ENCODE results near the gene TAGAP. TPM values are rescaled to one million over a fixed set of nuclear protein-coding genes. Genes with fewer than 3 reads are reported as not detected.

TAGAP gene
- total and polyA plus RNA-seq, 2 experiments from 2014 or later = 2.9 to 4.4 TPM

DNA sequence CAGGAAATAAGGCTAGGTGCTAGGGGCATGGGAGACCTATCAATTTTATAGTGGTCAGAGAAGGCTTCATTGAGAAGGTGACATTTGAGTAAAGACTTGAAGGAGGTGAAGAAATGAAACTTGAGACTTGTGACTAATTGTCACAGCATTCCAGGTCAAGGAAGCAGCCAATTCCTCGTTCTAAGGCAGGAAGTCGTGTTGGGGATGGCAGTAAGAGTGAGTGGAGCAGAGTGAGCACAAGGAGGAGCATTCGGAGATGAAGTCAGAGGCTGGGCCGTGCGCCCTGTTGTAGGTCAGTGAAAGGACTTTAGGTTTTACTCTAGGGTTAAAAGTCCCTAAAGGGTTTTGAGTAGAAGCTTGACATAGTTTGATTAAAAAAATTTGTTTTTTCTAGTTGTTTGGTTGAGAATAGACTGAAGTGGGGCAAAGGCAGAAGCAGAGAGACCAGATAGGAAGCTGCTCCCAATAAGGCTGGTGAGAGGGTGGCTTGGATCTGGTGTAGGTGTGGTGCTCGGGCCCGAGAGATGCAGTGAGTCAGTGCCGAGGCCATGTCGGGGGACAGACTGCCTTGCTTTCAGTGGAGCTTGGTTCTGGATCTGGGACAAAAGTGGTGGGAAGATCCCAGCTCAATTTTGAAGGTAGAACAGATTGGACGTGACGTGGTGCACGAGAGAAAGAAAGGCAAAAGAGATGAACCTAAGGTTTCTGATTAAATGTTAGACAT lies 42.2 kb downstream of the TAGAP start:
- Histone ChIP-seq H3K4me2 (no peak overlapping the region), H2AFZ (no peak overlapping the region), H3K79me2 (peaks cover 19% of the 10 kb centered on the region), H4K20me1 (ENCODE audit: insufficient read depth, poor library complexity, severe bottlenecking) (no peaks in the 10 kb centered on the region), H3K27me3 (no peaks in the 10 kb centered on the region), H3K9me2 (replicated peaks; ENCODE audit: insufficient read depth) (no peaks in the 10 kb centered on the region), H3K27ac (no peak overlapping the region), H3K4me3 (no peak overlapping the region), H3K36me3 (replicated peaks; ENCODE audit: insufficient read depth, low read depth) (no peaks in the 10 kb centered on the region), H3K9me3 (ENCODE audit: low read depth) (no peaks in the 10 kb centered on the region), H3K4me1 (ENCODE audit: insufficient read depth) (peaks cover 5% of the 10 kb centered on the region)
- TF ChIP-seq EZH2phosphoT487 (IDR thresholded peaks at IDR 0.05; ENCODE audit: low read depth, severe bottlenecking, unreplicated experiment) = no peak
- TF ChIP-seq CTCF (IDR thresholded peaks at IDR 0.05; ENCODE audit: poor library complexity) = no peak
- no peak for TF ChIP-seq EZH2 (IDR thresholded peaks at IDR 0.05; ENCODE audit: borderline replicate concordance)
- 92% methylated on average over 12 of the region's 12 CpGs for WGBS (ENCODE audit: low lambda C conversion rate, missing lambda C conversion rate)
- DNase-seq (ENCODE audit: low spot score) = no peak

GRCh38 chr6:158999666-159000403 lies 45.0 kb downstream of the TAGAP start, which contains the start of gene RSPH3:
Gene RSPH3 (minus strand): TSS chr6:159000202. CDS start chr6:158999550, 652 bp downstream.
- Histone ChIP-seq H3K79me2 (peaks cover 21% of the 10 kb centered on the region), H3K9me3 (ENCODE audit: low read depth) (no peaks in the 10 kb centered on the region), H3K4me1 (ENCODE audit: insufficient read depth) (peaks cover 5% of the 10 kb centered on the region), H3K4me3 (peak within 1 kb of the TSS; percentile 74), H3K36me3 (replicated peaks; ENCODE audit: insufficient read depth, low read depth) (no peaks in the 10 kb centered on the region), H3K9me2 (replicated peaks; ENCODE audit: insufficient read depth) (no peaks in the 10 kb centered on the region), H3K27me3 (no peaks in the 10 kb centered on the region), H2AFZ (peak within 1 kb of the TSS; percentile 79), H4K20me1 (ENCODE audit: insufficient read depth, poor library complexity, severe bottlenecking) (no peaks in the 10 kb centered on the region), H3K4me2 (peak within 1 kb of the TSS; percentile 83), H3K27ac (peak within 1 kb of the TSS; percentile 91)
- peak; percentile 98 for DNase-seq (ENCODE audit: low spot score)
- TF ChIP-seq EZH2 (IDR thresholded peaks at IDR 0.05; ENCODE audit: borderline replicate concordance) = no peak
- TF ChIP-seq CTCF (IDR thresholded peaks at IDR 0.05; ENCODE audit: poor library complexity) = peak; percentile 25
- no peak for TF ChIP-seq EZH2phosphoT487 (IDR thresholded peaks at IDR 0.05; ENCODE audit: low read depth, severe bottlenecking, unreplicated experiment)
- WGBS (ENCODE audit: low lambda C conversion rate, missing lambda C conversion rate) = 0% methylated on average over 50 of the region's 50 CpGs

DNA sequence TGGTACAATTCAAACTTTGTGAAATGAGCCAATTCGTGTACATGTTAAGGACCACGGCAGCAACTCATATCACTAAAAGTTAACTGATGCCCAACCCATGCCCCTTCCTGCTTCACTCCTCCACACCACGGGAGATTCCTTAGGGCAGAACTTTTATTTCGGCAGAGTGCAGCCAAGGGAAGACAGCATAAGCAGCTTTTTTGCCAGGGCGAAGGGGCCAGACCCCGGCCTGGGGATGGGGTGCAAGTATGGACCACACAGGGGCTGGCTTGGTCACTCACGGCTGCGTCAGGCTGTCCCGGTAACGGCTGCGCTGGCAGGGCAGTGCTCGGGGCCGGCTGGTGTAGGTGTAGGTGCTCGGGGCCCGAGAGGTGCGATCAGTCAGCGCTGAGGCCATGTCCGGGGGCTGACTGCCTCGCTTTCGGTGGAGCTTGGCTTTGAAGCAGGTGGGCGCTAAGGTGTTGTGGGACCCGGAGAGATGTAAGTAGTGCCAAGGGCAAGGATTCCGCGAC lies 45.6 kb downstream of the TAGAP start:
- H4K20me1 ChIP-seq (ENCODE audit: insufficient read depth, poor library complexity, severe bottlenecking) = no peaks in the 10 kb centered on the region

More for the DNA sequence above, 45.6 kb downstream of the TAGAP start:
- H3K79me2 ChIP-seq = peaks cover 21% of the 10 kb centered on the region
- no peaks in the 10 kb centered on the region for H3K27me3 ChIP-seq
- peak overlapping the region; percentile 83 for H3K4me2 ChIP-seq
- TF ChIP-seq EZH2 (IDR thresholded peaks at IDR 0.05; ENCODE audit: borderline replicate concordance) (no peak), EZH2phosphoT487 (IDR thresholded peaks at IDR 0.05; ENCODE audit: low read depth, severe bottlenecking, unreplicated experiment) (no peak), CTCF (IDR thresholded peaks at IDR 0.05; ENCODE audit: poor library complexity) (no peak)
- H2AFZ ChIP-seq = peak overlapping the region; percentile 61
- no peak for DNase-seq (ENCODE audit: low spot score)
- peaks cover 5% of the 10 kb centered on the region for H3K4me1 ChIP-seq (ENCODE audit: insufficient read depth)
- H3K36me3 ChIP-seq (replicated peaks; ENCODE audit: insufficient read depth, low read depth) = no peaks in the 10 kb centered on the region
- H3K27ac ChIP-seq = peak overlapping the region; percentile 75
- no peaks in the 10 kb centered on the region for H3K9me2 ChIP-seq (replicated peaks; ENCODE audit: insufficient read depth)
- peak overlapping the region; percentile 57 for H3K4me3 ChIP-seq
- under 1% methylated on average over 24 of the region's 24 CpGs for WGBS (ENCODE audit: low lambda C conversion rate, missing lambda C conversion rate)
- H3K9me3 ChIP-seq (ENCODE audit: low read depth) = no peaks in the 10 kb centered on the region
